ENCODE data around the gene PLA2G2C. TPM values are rescaled to one million over a fixed set of nuclear protein-coding genes. Genes with fewer than 3 reads are reported as not detected.
A peak's percentile ranks its signal among the peaks of the same experiment; 100 is the strongest.
"Not testable (repeated sequence)": the region's sequence is repeated elsewhere in the genome, so short reads cannot be mapped to it uniquely, and the experiment has no call there.

The PLA2G2C gene, protein sequence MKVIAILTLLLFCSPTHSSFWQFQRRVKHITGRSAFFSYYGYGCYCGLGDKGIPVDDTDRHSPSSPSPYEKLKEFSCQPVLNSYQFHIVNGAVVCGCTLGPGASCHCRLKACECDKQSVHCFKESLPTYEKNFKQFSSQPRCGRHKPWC
- total RNA-seq, result not detected
- long read RNA-seq, result 0 reads

DNA sequence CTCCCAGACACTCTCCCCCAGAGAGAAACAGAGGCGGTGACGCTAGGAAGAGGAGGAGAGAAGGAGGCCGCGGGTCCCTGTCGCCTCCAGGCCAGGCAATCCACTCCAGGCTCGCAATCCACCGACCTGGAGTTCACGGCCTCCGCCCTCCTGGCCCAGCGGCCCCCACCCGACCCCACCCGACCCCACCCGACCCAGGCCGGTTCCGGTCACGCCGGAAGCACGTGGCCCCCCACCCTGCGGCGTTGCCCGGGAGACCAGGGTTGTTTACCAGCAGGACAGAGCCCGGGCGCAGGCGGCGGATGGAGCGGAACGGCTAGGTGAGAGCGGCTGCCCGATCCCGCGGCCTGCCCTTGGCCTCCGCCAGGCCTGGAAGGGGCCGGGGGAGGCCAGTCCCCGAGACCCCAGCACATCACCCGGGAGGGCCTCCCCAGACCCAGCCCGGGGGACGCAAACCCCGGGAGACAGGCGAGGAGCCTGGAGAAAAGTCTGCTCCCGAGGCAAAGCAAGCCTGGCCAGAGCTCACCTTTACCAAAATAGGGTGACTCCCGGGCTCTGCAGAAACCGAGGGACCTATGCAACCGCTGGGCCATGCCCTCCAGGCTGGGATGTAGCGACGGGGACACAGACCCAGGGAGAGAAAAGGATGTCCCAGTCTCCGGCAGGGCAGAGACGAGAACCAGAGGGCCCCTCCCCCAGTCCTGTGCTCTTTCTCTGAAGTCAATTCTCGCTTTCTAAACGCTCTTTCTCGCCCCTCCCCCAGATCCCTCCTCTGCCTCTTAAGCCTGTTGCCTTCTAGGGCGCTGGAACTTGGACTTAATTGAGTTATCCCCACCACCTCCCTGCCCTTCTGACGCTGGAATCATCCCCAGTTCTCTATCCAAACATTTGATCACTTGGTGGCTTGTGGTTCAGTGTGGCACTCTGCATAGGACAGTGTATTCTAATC, at the start of gene PLA2G2C, which contains the start of gene UBXN10:
Gene PLA2G2C (minus strand): TSS at position 685 of the 949 bp plus-strand sequence. CDS start 9,155 bp downstream, outside the sequence.
Gene UBXN10 (plus strand): TSS at position 263 of the 949 bp plus-strand sequence. CDS start 4,466 bp downstream, outside the sequence.
- intact Hi-C loops (cut with micrococcal nuclease), result no loop called here
- ATAC-seq (peak; percentile 80), DNase-seq (peak; percentile 80)

DNA sequence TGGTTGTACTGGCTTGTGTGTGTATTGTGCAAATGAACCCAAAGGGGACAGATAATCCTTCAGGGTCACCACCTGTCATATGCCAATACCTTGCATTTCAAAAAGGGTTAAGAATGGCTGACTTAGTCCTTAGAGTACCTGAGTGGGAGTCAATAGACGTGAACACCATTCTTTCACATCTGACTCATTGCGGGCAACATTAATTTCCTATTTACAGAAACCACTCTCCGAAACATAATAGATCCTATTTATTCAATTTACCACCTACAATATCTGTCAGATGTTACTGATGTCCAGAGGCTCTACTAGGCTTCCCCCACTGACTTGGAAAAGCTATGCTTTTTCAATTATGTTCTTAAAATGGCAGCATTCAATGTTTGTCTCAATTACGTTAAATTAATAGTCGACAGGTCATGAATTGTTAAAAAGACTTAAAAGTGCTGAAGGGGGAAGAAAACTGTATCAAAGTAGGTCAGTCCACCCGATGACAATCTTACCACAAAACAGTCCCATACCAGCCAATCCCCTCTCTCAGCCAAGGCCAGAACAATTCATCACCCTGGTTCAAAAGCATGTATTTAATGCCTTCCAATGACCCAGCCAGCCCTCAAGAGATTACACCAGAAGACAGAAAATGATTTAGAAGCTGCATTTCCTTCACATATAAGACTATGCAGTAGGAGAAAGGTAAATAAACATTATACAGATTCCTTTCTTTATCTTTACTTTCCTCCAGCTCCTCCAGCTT, 48.6 kb upstream of the PLA2G2C start:
- ATAC-seq (no peak), DNase-seq (no peak)
- intact Hi-C loops (cut with micrococcal nuclease), result no loop called here

DNA sequence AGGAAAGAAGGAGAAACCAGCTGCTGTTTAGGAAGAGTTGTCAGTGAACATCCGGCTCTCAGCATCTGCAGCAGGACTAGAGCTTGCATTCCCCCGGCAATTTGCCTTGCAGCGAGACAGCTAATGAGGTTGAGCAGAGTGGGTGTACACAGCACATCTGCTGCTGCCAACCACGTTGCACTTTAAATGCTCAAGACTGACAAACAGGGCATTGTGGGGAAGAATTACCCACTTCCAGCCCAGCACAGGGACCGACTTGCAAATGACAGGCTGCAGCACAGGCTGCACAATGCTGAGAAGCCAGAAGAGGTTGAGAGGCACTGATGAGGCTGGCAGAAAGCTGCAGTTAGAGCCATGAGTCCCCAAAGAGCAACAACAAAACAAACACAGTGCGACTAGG, 47.5 kb upstream of the PLA2G2C start:
- ATAC-seq, result no peak
- DNase-seq, result no peak
- intact Hi-C loops (cut with micrococcal nuclease), result no loop called here

DNA sequence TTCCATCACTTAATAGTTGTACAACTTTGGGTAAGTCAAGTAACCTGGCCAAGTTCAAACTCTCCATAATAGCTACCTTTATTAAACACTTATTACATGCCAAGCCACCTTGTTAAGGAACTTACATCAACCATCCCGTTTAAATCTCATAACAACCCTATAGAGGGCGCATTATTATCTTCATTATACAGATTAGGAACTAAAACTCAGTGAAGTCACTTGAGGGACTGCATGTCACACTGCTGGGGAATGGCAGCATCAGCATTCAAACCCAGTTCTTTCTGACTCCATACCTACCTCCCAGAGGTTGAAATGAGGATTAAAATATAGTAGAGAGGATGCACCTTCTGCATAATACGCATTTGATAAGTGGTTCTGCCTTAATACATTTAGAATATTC, 47.1 kb upstream of the PLA2G2C start:
- peak; percentile 59 for ATAC-seq
- DNase-seq, result no peak
- intact Hi-C loops (cut with micrococcal nuclease), result no loop called here

DNA sequence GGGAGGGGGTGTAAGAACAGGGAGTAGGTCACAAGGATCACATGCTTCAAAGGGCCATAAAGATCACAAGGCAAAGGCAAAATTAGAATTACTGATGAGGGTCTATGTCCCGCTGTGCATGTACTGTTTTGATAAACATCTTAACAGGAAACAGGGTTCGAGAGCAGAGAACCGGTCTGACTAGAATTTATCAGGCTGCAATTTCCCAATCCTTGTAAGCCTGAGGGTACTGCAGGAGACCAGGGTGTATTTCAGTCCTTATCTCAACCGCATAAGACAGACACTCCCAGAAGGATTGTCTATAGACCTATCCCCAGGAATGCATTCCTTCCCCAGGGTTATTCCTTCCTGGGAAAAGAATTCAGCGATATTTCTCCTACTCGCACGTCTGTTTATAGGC, 46.2 kb upstream of the PLA2G2C start:
- DNase-seq; intact Hi-C loops (cut with micrococcal nuclease); ATAC-seq: not testable (repeated sequence)

DNA sequence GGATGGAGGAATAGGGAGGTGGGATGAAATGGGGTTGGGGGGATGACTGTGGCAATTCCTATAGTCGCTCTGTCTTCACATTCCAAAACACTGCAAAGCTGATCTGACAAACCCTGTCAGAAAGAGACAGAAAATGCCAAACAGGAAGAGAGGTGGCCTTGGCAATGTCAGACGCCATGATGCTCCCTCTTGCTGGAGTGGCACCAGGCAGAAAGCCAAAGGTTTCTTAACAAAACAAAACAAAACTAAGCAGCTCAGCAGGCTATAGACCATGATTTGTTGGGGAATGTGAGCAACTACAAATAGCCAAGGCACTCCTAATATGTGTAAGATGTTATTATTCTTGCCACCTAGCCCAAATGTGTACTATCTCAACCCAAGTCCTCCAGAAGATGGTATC, 42.9 kb upstream of the PLA2G2C start:
- DNase-seq (no peak), ATAC-seq (no peak)
- intact Hi-C loops (cut with micrococcal nuclease), result no loop called here

DNA sequence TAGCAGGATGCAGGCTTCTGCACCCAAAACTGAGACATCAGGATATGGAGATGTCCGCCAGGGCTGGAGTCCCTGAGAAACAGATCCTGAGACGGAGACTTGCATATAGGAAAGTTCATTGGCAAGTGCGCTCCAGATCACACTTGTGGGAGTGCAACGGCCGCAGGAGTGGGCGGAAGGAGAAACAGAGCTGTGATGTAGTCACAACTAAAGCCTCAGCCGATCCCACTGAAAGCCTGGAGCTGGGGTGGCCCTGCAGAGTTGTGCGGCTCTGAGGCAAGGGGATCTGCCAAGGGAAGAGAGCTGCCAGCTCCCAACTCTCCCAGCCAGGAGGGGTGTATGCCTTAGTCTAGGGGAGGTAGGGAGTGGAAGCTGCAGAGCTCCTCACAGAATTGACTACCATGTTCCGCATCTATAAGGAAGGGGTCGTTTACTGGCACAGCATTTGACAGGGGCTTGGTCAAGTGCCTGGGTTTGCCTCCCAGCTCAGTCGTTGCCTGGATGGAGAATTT, 42.1 kb upstream of the PLA2G2C start:
- DNase-seq, result no peak
- intact Hi-C loops (cut with micrococcal nuclease), result no loop called here
- ATAC-seq, result no peak

DNA sequence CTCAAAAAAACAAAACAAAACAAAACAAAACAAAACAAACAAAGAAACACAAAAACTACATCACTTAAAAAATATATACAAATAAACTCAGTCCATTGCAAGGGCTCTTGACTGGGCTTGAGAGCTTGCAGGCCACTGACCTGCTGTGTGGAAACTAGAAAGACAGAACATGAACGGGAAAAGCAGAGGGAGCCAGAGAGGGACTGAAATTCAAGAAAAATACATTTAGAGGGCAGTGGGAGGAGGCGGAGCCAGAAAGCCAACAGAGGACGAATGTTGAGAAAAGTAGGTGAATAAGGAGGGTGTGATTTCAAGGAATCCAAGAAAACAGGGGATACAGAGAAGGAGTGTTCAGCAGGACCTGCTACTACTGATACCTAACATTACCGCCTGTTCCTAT, 41.4 kb upstream of the PLA2G2C start:
- ATAC-seq (no peak), DNase-seq (no peak)
- intact Hi-C loops (cut with micrococcal nuclease), result no loop called here

DNA sequence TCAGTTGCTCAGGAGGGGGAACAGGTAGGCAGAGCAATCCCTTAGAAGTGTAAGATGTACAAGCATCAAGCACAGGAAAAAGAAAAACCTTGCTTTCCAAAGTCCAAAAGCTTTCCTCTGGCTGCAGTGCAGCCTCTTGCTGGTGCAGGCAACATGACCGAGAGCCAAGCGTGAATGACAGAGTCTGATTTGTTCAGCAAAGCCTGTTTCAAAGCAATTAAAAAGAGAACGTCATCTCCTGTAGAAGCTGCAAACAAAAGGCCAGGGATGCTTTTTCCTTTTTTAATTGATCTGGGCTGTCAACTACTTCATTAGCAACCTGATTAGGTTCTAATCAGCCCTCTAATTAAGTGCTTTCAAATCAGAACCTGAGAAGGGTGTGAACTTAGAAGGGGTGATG, 38.2 kb upstream of the PLA2G2C start:
- DNase-seq (no peak), ATAC-seq (no peak)
- intact Hi-C loops (cut with micrococcal nuclease), result no loop called here

DNA sequence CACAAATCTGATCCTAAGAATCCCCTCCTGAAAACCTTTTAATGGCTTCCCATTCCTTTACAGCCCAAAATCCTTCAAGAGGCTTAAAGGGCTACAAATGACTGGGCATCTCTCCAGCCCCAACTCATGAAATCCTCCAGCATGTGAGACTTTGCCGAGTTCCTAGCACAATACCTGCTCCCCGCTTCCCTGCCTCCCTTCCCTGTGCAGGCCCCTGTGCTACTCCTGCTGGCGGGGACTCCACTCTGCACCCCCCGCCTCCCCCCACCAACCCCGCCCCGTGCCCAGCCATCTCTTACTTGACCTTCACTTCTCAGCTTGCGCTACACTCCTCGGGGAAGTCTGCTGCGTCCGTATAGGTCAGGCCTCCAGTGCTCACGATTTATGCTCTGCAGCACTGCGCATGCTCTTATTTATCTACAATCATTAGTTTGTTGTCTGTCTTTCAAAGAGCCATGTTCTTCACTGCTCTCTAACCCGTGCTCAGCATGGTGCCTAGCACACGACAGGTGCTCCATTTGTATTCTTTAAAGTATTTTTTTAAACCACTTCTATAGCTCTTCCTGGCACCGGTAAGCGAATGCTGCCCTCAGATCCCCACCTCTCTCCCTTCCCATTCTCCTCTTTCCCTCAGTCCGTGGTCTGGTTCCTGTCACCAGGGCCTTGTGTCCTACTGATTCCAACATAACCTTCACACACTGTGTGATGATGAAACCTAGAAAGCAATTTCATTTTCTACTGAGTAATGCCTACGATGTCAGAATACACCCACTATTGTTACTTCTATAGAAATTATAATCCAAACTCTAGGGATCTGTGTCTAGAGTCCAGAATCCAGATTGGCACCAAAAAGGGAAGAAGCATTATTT, 37.5 kb upstream of the PLA2G2C start:
- intact Hi-C loops (cut with micrococcal nuclease), result no loop called here
- ATAC-seq, result no peak
- no peak for DNase-seq

DNA sequence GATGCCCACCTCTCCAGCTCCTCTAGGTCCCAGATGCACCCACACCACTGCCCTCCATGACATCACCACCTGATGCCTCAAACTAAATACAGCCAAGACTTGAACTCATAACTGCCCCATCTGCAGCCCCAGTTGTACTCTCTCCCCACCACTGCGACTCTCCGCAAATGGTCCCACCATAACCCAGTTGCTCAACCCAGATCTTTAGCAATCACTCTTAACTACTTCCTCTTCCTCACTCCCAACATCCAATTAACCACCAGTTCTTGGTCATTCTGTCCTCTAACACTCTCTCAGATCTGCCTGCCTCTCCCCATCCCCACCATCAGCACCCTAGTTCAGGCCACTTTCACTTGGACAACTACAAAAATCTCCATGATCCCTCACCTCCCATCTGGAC, 36.8 kb upstream of the PLA2G2C start:
- intact Hi-C loops (cut with micrococcal nuclease), result no loop called here
- ATAC-seq, result no peak
- DNase-seq, result no peak

DNA sequence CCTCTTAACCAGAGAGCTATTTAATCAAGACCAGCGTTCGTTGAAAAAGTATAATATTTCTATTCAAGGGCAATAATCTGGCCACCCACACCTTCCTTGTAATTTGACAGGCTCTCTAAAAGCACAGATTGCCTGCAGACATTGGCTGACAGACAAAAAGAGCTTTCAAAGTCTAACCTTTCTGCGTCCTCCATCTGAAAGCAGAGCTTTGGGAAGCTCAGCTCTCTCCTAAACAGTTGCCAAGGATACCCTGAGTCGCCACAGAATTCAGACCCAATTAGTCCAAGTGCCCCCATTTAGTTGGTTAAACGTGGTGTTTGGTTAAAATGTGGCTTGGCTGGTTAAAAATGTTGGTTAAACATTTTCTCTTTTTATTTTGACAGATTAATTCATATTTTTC, 33.7 kb upstream of the PLA2G2C start:
- ATAC-seq (peak; percentile 57), DNase-seq (no peak)
- intact Hi-C loops (cut with micrococcal nuclease), result no loop called here

DNA sequence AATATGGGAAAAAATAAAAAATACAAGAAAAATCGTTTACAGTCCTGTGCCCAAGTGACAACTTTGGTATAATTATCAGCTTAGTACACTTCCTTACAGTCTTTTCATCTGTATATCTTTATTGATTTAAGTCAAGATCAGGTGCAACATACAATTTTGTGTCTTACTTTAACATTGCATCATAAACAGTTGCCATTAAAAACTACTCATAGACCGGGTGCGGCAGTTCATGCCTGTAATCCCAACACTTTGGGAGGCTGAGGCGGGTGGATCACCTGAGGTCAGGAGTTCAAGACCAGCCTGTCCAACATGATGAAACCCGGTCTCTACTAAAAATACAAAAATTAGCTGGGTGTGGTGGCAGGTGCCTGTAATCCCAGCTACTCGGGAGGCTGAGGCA, 32.7 kb upstream of the PLA2G2C start:
- not testable (repeated sequence) for DNase-seq, ATAC-seq
- intact Hi-C loops (cut with micrococcal nuclease), result loop anchor here (5.0 kb wide), 1 partner anchor 273 kb away; no protein-coding TSS in a partner anchor

DNA sequence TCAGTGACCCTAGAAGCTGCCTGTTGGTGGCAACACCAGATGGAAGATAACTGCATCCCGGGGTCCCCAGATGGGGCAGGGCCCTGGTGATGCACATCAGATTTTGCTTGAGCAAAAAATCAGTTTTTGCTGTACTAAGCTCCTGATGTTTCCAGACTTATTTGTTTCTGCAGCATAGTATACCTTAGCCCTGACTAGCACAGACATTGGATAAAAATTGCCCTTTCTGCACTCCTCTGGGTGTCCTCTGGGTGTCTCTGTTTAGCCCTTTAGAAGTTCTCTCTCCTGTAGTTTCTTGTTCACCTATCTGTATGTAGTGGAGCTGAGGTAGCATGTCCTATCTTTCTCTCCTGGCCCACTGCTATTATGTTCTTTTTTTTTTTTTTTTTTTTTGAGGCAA, 30.3 kb upstream of the PLA2G2C start:
- DNase-seq, result no peak
- intact Hi-C loops (cut with micrococcal nuclease), result loop anchor here (5.0 kb wide), 1 partner anchor 276 kb away; no protein-coding TSS in a partner anchor
- ATAC-seq, result peak; percentile 24

DNA sequence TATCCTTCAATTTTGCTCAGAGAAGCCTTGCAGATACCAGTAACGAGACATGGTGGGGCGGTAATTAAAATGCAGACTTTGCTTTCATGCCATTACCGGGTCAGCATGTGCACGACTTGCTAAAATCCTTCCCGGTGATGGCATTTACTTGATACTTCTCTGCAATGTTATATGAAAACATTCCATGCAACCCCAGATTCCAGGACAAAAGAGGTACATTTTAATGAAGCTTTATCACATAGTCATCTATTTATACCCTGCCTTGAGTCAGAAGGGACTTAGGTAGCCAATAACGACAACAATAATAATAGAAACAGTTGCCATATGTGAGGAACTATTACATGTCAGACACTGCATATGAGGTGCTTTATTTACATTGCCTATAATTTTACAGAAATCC, 29.4 kb upstream of the PLA2G2C start:
- DNase-seq (no peak), ATAC-seq (no peak)
- intact Hi-C loops (cut with micrococcal nuclease), result loop anchor here (5.0 kb wide), 1 partner anchor 277 kb away; no protein-coding TSS in a partner anchor

DNA sequence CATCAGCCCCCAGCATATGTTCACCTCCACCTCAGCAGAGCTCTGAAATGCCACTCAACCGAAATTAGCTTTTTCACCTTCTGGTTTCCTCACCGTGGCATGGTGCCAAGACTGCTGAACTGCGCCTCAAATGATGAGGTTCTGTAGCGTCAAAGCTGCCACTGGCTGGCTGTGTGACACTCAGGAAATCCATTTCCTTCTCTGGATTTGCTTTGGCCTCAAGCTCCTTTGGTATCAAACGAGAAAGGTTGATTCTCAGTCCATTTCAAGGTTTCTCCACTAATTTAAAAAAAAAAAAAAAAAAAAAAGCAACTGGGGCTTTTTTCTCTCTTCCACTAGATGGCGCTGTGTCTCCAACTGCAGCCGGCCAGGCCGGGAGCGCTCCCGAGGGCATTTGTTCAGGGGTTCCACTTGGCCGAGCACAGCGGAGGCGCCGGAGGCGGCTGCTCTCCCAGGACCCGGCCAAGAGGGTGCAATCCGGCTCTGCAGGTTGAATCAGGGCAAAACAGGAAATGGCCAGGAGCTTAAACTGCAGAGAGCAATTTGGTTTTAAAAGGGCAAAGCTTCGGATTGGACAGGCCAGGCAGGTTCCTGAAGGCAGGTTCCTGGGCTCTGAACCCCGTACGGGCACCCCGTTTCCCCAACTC, 26.5 kb upstream of the PLA2G2C start:
- intact Hi-C loops (cut with micrococcal nuclease), result no loop called here
- DNase-seq (peak; percentile 78), ATAC-seq (peak; percentile 78)

DNA sequence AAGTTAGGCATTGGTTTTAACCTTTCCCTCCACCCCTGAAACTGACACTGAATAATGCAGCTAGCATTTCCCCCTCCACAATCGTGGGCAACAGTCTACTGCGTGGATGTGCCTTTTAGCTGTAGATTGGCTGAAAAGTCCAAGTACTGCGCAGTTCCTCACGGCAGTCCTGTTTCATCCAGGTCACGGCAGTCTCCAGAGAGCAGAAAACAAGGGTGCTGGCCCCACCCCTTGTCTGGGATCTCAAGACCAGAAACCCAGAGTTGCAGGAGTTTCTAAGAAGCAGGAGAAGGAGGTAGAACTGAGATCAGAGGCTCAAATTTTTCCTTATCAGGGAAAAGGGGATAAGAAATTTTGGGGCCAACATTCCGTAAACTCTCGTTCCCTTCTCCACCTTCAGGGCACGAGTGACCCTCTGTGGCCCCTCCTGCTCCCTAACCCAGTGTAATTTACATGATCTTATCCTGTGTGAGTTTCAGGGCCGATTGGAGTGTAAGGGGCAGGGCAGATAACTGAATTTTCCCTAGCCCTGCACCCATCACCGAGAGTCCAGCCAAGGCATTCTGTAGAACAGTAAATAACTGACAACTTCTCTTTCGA, 25.9 kb upstream of the PLA2G2C start:
- no peak for ATAC-seq
- intact Hi-C loops (cut with micrococcal nuclease), result no loop called here
- DNase-seq, result no peak

DNA sequence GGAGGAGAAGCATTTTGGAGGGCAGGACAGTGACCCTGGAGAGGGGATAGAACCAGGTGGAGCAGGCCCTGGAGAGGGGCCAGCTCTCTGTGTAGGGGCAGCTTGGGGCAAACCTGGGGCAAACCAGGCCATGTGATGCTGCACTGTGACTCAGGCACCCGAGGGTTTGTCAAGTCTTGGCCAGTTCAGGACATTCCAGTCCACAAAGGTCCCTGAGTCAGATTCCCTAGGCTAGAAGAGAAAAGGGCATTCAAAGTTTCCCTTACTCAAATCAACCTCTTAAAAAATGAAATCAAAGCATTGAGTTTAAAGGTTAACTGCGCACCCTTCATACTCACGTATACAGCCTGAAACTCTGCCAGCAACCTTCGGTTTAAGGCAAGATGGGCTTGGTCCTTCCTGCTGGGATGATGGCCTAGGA, 25.2 kb upstream of the PLA2G2C start:
- no peak for ATAC-seq
- DNase-seq, result no peak
- intact Hi-C loops (cut with micrococcal nuclease), result no loop called here
